Transverse colon (tissue), 4 donors: ENCODE measurements around the gene SCTR. TPM values are rescaled to one million over a fixed set of nuclear protein-coding genes. Genes with fewer than 3 reads are reported as not detected.

Source experiments
- DNase-seq: peaks from one replicate; pipeline ENCODE4 v3.0.0-alpha.2; 2019
- H3K27ac ChIP-seq, 4 donors: fragments of 200-600 bp; sonication (generic); 2 replicates each; pipeline ENCODE4 v1.5.1; 2016 to 2018; ENCODE audit warnings: inconsistent platforms in 4 of 4
- H3K27me3 ChIP-seq: fragments of 200-600 bp; sonication (generic); 2 replicates; pipeline ENCODE4 v1.5.1; 2017; ENCODE audit warnings: inconsistent platforms
- H3K36me3 ChIP-seq, 4 donors: fragments of 200-600 bp; sonication (generic); 2 replicates each; pipeline ENCODE4 v1.5.1; 2017 to 2019; ENCODE audit warnings: inconsistent platforms in 4 of 4
- H3K4me1 ChIP-seq, 4 donors: fragments of 200-600 bp; sonication (generic); 2 replicates each; pipeline ENCODE4 v1.5.1; 2017 to 2020; ENCODE audit warnings: inconsistent platforms in 4 of 4
- H3K4me3 ChIP-seq, 4 donors: fragments of 200-600 bp; sonication (generic); 1 replicate in 1 of 4; 2 replicates in 3 of 4; pipeline versions ENCODE4 v1.5.1 to v1.6.1; 2017 to 2019; ENCODE audit warnings: inconsistent platforms in 4 of 4
- H3K9me3 ChIP-seq, 2 donors: fragments of 200-600 bp; sonication (generic); 2 replicates each; pipeline ENCODE4 v1.5.1; 2017 to 2019; ENCODE audit warnings: inconsistent platforms in 2 of 2
- CTCF ChIP-seq, 5 experiments: fragments of 200-600 bp in 3 of 5; fragments of 450-650 bp in 2 of 5; sonication (generic) in 3 of 5; IDR thresholded peaks; 1 replicate in 2 of 5; 2 replicates in 3 of 5; pipeline ENCODE4 v1.5.1; 2016 to 2017; ENCODE audit warnings: antibody characterized with exemption in 5 of 5, inconsistent platforms in 3 of 5, mild to moderate bottlenecking in 2 of 5, moderate library complexity in 1 of 5
- EP300 ChIP-seq: sonication (generic); formaldehyde crosslinking; IDR thresholded peaks from one replicate; pipeline ENCODE4 v1.6.1; 2017; ENCODE audit warnings: antibody characterized with exemption, low read depth
- POLR2A ChIP-seq: fragments of 450-650 bp; IDR thresholded peaks from one replicate; pipeline ENCODE4 v1.6.1; 2016; ENCODE audit warnings: antibody characterized with exemption, mild to moderate bottlenecking, moderate library complexity
- POLR2AphosphoS5 ChIP-seq, 3 donors: sonication (generic); formaldehyde crosslinking; IDR thresholded peaks; one replicate each; pipeline ENCODE4 v1.6.1; 2016; ENCODE audit warnings: antibody characterized with exemption in 3 of 3
- WGBS, 2 donors: methylation state at CpG; one replicate each; pipeline ENCODE4 v1.1.5; 2018; ENCODE audit warnings: low coverage in 1 of 2; 5-methylcytosine and 5-hydroxymethylcytosine counted together
- in situ Hi-C, 4 donors: fragments of 200-750 bp; cut with MboI; loops; one replicate each; pipeline versions ENCODE4 v1.15.0 to v1.15.1; 2017; ENCODE audit warnings: low sequenced_read_pairs in 3 of 4, low pct_ligation_motif_present in 1 of 4, low pct_unique_long_range_greater_than_20kb in 1 of 4
- intact Hi-C: fragments of 100-400 bp; cut with DNase I; formaldehyde crosslinking; loops from one replicate; pipeline ENCODE4 v1.15.1; 2023; ENCODE audit warnings: low total_unique reads
- total RNA-seq, 4 donors: library from RNA; depleted of rRNA; stranded (reverse); fragments of >200 nt; gene quantifications; one replicate each; pipeline ENCODE4 v1.1.0, GENCODE V29; 2016

SCTR gene
- total RNA-seq, 4 donors from 2014 or later: not detected

- TF ChIP-seq POLR2AphosphoS5 (IDR thresholded peaks at IDR 0.05) (no peak), POLR2A (no peak), EP300 (no peak)
- no peak for DNase-seq
- intact Hi-C loops (no loop called here), in situ Hi-C loops (loop anchor here in 1 of 4 donors (25.0 kb wide), 1 partner anchor 609 kb away; no protein-coding TSS in a partner anchor)
- Histone ChIP-seq H3K4me1 (peaks cover 0 to 9% (median 7%) of the 10 kb centered on the region in 4 donors), H3K9me3 (peaks cover 6 to 12% of the 10 kb centered on the region in 2 donors), H3K4me3 (no peak overlapping the region), H3K36me3 (no peaks in the 10 kb centered on the region), H3K27me3 (no peaks in the 10 kb centered on the region), H3K27ac (no peak overlapping the region)
- 38 to 70% methylated on average over 2 to 4 of the region's 4 CpGs for WGBS, 2 donors
Observed at GRCh38 chr2:119496682-119497081, 27.6 kb downstream of the SCTR start.

GRCh38 chr2:119495948-119496347 is 28.3 kb downstream of the SCTR start:
- Histone ChIP-seq H3K36me3 (no peaks in the 10 kb centered on the region), H3K4me1 (peaks cover 0 to 10% (median 8%) of the 10 kb centered on the region in 4 donors), H3K27ac (no peak overlapping the region), H3K9me3 (peaks cover 5 to 10% of the 10 kb centered on the region in 2 donors), H3K4me3 (no peak overlapping the region), H3K27me3 (no peaks in the 10 kb centered on the region)
- WGBS, 2 donors: 78% methylated on average over 2 of the region's 2 CpGs; no CpG with 5 or more reads in 1 of the 2 donors
- in situ Hi-C loops: loop anchor here in 1 of 4 donors (25.0 kb wide), 1 partner anchor 609 kb away; no protein-coding TSS in a partner anchor
- DNase-seq: no peak
- TF ChIP-seq CTCF (IDR thresholded peaks at IDR 0.05): no peak
- no peak for TF ChIP-seq POLR2AphosphoS5 (IDR thresholded peaks at IDR 0.05)
- no peak for TF ChIP-seq POLR2A
- TF ChIP-seq EP300: no peak
- intact Hi-C loops: no loop called here

GRCh38 chr2:119494163-119494790 is 30.0 kb downstream of the SCTR start:
- Histone ChIP-seq H3K9me3 (peaks cover 0 to 2% of the 10 kb centered on the region in 2 donors), H3K27ac (no peak overlapping the region), H3K36me3 (no peaks in the 10 kb centered on the region), H3K27me3 (no peaks in the 10 kb centered on the region), H3K4me1 (peaks cover 2 to 12% (median 10%) of the 10 kb centered on the region in 4 donors), H3K4me3 (no peak overlapping the region)
- 79 to 83% methylated on average over 1 to 6 of the region's 6 CpGs for WGBS, 2 donors
- TF ChIP-seq EP300 (no peak), POLR2A (no peak), POLR2AphosphoS5 (IDR thresholded peaks at IDR 0.05) (no peak), CTCF (IDR thresholded peaks at IDR 0.05) (no peak)
- no peak for DNase-seq
- intact Hi-C loops (no loop called here), in situ Hi-C loops (loop anchor here in 1 of 4 donors (25.0 kb wide), 1 partner anchor 607 kb away; no protein-coding TSS in a partner anchor)

GRCh38 chr2:119491776-119492525 is 32.3 kb downstream of the SCTR start:
- Histone ChIP-seq H3K27ac (peak overlapping the region in 1 of 4 donors; percentile 19), H3K27me3 (no peaks in the 10 kb centered on the region), H3K36me3 (no peaks in the 10 kb centered on the region), H3K4me3 (no peak overlapping the region), H3K4me1 (peaks cover 13 to 30% (median 23%) of the 10 kb centered on the region in 4 donors), H3K9me3 (no peaks in the 10 kb centered on the region)
- in situ Hi-C loops: loop anchor here in 1 of 4 donors (25.0 kb wide), 1 partner anchor 605 kb away; no protein-coding TSS in a partner anchor
- WGBS, 2 donors: 57% methylated on average over 5 of the region's 5 CpGs; no CpG with 5 or more reads in 1 of the 2 donors
- TF ChIP-seq POLR2A (no peak), POLR2AphosphoS5 (IDR thresholded peaks at IDR 0.05) (no peak), CTCF (IDR thresholded peaks at IDR 0.05) (no peak), EP300 (no peak)
- peak; percentile 44 for DNase-seq
- intact Hi-C loops: no loop called here
